CD4-positive, CD25-positive, alpha-beta regulatory T cell (primary cell): ENCODE data around the gene LRRC8B. TPM values are rescaled to one million over a fixed set of nuclear protein-coding genes. Genes with fewer than 3 reads are reported as not detected.
"Not testable (repeated sequence)": the region's sequence is repeated elsewhere in the genome, so short reads cannot be mapped to it uniquely, and the experiment has no call there.

ENCODE experiments used
- ATAC-seq, 2 donors: fragments of 150-1000 bp; cut with Tn5 transposase; one replicate each; pipeline ENCODE4 v1.10.0; 2021; ENCODE audit warnings: low read depth in 2 of 2, moderate number of reproducible peaks in 2 of 2, moderate library complexity in 1 of 2
- DNase-seq, 3 donors: peaks; one replicate each; pipeline versions ENCODE4 v3.0.0 to v3.0.0-alpha.2; 2012 to 2022; ENCODE audit warnings: mixed read lengths in 1 of 3
- H3K27ac ChIP-seq: one replicate; pipeline ENCODE4 v1.7.0; 2013; ENCODE audit warnings: mild to moderate bottlenecking, low read length; ENCODE audit not compliant: insufficient read depth, poor library complexity, severe bottlenecking
- H3K27me3 ChIP-seq: one replicate; pipeline ENCODE4 v1.7.0; 2013; ENCODE audit warnings: low read length; ENCODE audit not compliant: control insufficient read depth, insufficient read depth
- H3K36me3 ChIP-seq: one replicate; pipeline ENCODE4 v1.7.0; 2013; ENCODE audit warnings: mild to moderate bottlenecking, low read length, moderate library complexity; ENCODE audit not compliant: control insufficient read depth, insufficient read depth
- H3K4me1 ChIP-seq: 2 replicates; pipeline ENCODE4 v1.7.0; 2013; ENCODE audit warnings: mild to moderate bottlenecking, low read length; ENCODE audit not compliant: insufficient read depth, control insufficient read depth, poor library complexity, severe bottlenecking
- H3K4me3 ChIP-seq: one replicate; pipeline ENCODE4 v1.7.0; 2013; ENCODE audit warnings: low read depth, mild to moderate bottlenecking, low read length, moderate library complexity
- H3K9me3 ChIP-seq, 2 experiments: 1 replicate in 1 of 2; 2 replicates in 1 of 2; pipeline ENCODE4 v1.7.0; 2013; ENCODE audit warnings: low read length in 2 of 2, mild to moderate bottlenecking in 1 of 2, moderate library complexity in 1 of 2; ENCODE audit not compliant: control insufficient read depth in 2 of 2
- H3K27ac Mint-ChIP-seq, 3 donors: one replicate each; pipeline ENCODE4 v1.8.0; 2020 to 2022; ENCODE audit warnings: mild to moderate bottlenecking in 3 of 3, mixed read lengths in 3 of 3, moderate library complexity in 2 of 3
- H3K27me3 Mint-ChIP-seq: one replicate; pipeline ENCODE4 v1.8.0; 2022; ENCODE audit warnings: mild to moderate bottlenecking, mixed read lengths
- H3K36me3 Mint-ChIP-seq: one replicate; pipeline ENCODE4 v1.8.0; 2020; ENCODE audit warnings: mixed read lengths
- H3K4me1 Mint-ChIP-seq, 4 donors: one replicate each; pipeline ENCODE4 v1.8.0; 2020 to 2022; ENCODE audit warnings: mixed read lengths in 4 of 4, mild to moderate bottlenecking in 1 of 4
- H3K4me3 Mint-ChIP-seq, 4 donors: one replicate each; pipeline ENCODE4 v1.8.0; 2020 to 2022; ENCODE audit warnings: mild to moderate bottlenecking in 4 of 4, mixed read lengths in 4 of 4, moderate library complexity in 3 of 4
- H3K9me3 Mint-ChIP-seq, 7 donors: one replicate each; pipeline ENCODE4 v1.8.0; 2020 to 2022; ENCODE audit warnings: mixed read lengths in 7 of 7, mild to moderate bottlenecking in 3 of 7, moderate library complexity in 2 of 7
- polyA plus RNA-seq, 4 donors: library from polyadenylated mRNA; unstranded; fragments of 300-500 nt; fragmentation: Illumina TruSeq; gene quantifications; one replicate each; pipeline ENCODE4 v1.2.3, GENCODE V29; 2021
- total RNA-seq: library from RNA; stranded (reverse); gene quantifications from one replicate; pipeline ENCODE4 v1.2.3, GENCODE V29; 2022

LRRC8B gene
- total and polyA plus RNA-seq, 5 donors from 2014 or later = 8.9 to 20.4 (median 19.1) TPM

- DNase-seq = no peak
- Histone ChIP-seq H3K9me3 (no peaks in the 10 kb centered on the region), H3K4me1 (peaks cover 15% of the 10 kb centered on the region), H3K4me3 (no peak overlapping the region), H3K36me3 (peaks cover 5% of the 10 kb centered on the region), H3K27me3 (no peaks in the 10 kb centered on the region), H3K27ac (no peak overlapping the region)
- Mint-ChIP-seq H3K9me3 (no peaks in the 10 kb centered on the region), H3K27ac (peak overlapping the region in 2 of 3 donors; percentile 16 to 27), H3K36me3 (peaks cover 25% of the 10 kb centered on the region), H3K4me1 (peaks cover 46 to 58% (median 51%) of the 10 kb centered on the region in 4 donors), H3K27me3 (no peaks in the 10 kb centered on the region), H3K4me3 (peak overlapping the region in 1 of 4 donors; percentile 18)
- ATAC-seq = no peak
These were observed 64.9 kb downstream of the LRRC8B start for GRCh38 chr1:89589515-89589914.

GRCh38 chr1:89590341-89591080 is 65.9 kb downstream of the LRRC8B start:
- Mint-ChIP-seq H3K4me3 (peak overlapping the region in 1 of 4 donors; percentile 30), H3K27me3 (no peaks in the 10 kb centered on the region), H3K36me3 (peaks cover 21% of the 10 kb centered on the region), H3K9me3 (no peaks in the 10 kb centered on the region), H3K27ac (peak overlapping the region in 1 of 3 donors; percentile 78), H3K4me1 (peaks cover 44 to 64% (median 53%) of the 10 kb centered on the region in 4 donors)
- no peak for DNase-seq
- Histone ChIP-seq H3K27ac (no peak overlapping the region), H3K36me3 (peaks cover 2% of the 10 kb centered on the region), H3K9me3 (no peaks in the 10 kb centered on the region), H3K27me3 (no peaks in the 10 kb centered on the region), H3K4me1 (peaks cover 15% of the 10 kb centered on the region), H3K4me3 (no peak overlapping the region)
- ATAC-seq = no peak

DNA sequence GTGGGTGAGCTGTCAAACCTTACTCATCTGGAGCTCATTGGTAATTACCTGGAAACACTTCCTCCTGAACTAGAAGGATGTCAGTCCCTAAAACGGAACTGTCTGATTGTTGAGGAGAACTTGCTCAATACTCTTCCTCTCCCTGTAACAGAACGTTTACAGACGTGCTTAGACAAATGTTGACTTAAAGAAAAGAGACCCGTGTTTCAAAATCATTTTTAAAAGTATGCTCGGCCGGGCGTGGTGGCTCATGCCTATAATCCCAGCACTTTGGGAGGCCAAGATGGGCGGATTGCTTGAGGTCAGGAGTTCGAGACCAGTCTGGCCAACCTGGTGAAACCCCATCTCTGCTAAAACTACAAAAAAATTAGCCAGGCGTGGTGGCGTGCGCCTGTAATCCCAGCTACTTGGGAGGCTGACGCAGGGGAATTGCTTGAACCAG is 68.3 kb downstream of the LRRC8B start:
- peaks cover 15% of the 10 kb centered on the region for H3K4me1 ChIP-seq
- H3K4me3 ChIP-seq, H3K9me3 Mint-ChIP-seq, ATAC-seq, H3K9me3 ChIP-seq, H3K36me3 ChIP-seq, H3K27me3 ChIP-seq, H3K27ac ChIP-seq, H3K27ac Mint-ChIP-seq, H3K27me3 Mint-ChIP-seq: not testable (repeated sequence)
- Mint-ChIP-seq H3K4me3 (peak overlapping the region in 1 of 4 donors; percentile 29), H3K36me3 (peaks cover 11% of the 10 kb centered on the region), H3K4me1 (peaks cover 48 to 72% (median 55%) of the 10 kb centered on the region in 4 donors)
- peak in 1 of 3 donors; percentile 23 for DNase-seq

DNA sequence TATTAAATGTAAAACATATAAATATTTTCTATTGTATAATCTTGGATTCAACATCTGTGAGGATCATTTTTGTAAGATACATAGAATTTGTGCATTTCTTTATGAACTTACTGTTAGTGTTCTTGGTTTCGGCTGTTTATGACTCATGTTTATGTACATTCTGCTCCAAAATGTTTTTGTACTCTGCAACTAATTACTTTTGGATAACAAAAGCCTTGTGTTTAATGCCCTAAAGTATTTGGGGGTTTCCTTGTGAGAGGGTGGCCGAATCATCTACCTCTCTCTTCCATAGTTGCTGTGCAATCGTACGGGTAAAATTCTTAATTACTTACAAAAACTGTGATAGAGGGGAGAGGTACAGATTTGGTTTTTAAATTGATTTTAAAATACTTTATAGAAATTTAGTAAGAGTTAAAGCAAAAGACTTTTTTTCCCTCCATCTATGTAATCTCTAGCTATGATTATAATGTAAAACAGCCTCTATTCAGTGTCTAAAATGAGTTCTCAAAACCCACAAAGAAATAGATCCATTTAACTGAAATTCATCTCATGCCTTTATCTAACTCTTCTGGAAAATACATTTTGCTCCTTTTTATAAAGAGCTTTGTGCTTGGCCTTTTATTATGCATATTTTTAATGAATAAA is 69.6 kb downstream of the LRRC8B start:
- H3K9me3 ChIP-seq = no peaks in the 10 kb centered on the region
- no peak overlapping the region for H3K4me3 ChIP-seq
- peaks cover 21% of the 10 kb centered on the region for H3K4me1 ChIP-seq
- Mint-ChIP-seq H3K27ac (no peak overlapping the region), H3K4me1 (peaks cover 48 to 76% (median 57%) of the 10 kb centered on the region in 4 donors), H3K27me3 (no peaks in the 10 kb centered on the region), H3K36me3 (peaks cover 11% of the 10 kb centered on the region), H3K4me3 (no peak overlapping the region), H3K9me3 (no peaks in the 10 kb centered on the region)
- H3K27ac ChIP-seq = no peak overlapping the region
- DNase-seq (no peak), ATAC-seq (no peak)
- H3K27me3 ChIP-seq = no peaks in the 10 kb centered on the region
- no peaks in the 10 kb centered on the region for H3K36me3 ChIP-seq

DNA sequence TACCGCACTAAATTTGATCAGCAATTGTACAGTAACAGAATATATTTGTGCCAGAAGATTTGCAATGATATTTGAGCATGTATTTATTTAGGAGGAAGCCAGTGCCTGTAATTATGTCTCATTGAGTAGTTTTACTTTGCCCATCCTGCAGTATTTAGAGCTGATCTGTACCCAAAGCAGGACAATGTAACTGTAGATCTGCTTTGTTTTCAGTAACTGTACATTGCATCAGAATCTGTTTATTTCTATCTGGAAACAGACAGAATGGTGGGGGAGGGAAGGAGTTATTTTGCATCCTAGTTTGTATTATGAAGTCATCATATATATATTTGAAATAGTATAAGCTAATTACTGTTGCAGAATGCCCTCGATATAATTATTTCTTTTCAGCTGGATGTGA is 72.1 kb downstream of the LRRC8B start:
- Histone ChIP-seq H3K27me3 (no peaks in the 10 kb centered on the region), H3K4me3 (no peak overlapping the region), H3K27ac (no peak overlapping the region), H3K4me1 (peaks cover 16% of the 10 kb centered on the region), H3K9me3 (no peaks in the 10 kb centered on the region), H3K36me3 (no peaks in the 10 kb centered on the region)
- Mint-ChIP-seq H3K27ac (peak overlapping the region in 1 of 3 donors; percentile 2), H3K36me3 (peaks cover 11% of the 10 kb centered on the region), H3K27me3 (no peaks in the 10 kb centered on the region), H3K4me1 (peaks cover 34 to 76% (median 59%) of the 10 kb centered on the region in 4 donors), H3K9me3 (no peaks in the 10 kb centered on the region), H3K4me3 (no peak overlapping the region)
- ATAC-seq (no peak), DNase-seq (no peak)

DNA sequence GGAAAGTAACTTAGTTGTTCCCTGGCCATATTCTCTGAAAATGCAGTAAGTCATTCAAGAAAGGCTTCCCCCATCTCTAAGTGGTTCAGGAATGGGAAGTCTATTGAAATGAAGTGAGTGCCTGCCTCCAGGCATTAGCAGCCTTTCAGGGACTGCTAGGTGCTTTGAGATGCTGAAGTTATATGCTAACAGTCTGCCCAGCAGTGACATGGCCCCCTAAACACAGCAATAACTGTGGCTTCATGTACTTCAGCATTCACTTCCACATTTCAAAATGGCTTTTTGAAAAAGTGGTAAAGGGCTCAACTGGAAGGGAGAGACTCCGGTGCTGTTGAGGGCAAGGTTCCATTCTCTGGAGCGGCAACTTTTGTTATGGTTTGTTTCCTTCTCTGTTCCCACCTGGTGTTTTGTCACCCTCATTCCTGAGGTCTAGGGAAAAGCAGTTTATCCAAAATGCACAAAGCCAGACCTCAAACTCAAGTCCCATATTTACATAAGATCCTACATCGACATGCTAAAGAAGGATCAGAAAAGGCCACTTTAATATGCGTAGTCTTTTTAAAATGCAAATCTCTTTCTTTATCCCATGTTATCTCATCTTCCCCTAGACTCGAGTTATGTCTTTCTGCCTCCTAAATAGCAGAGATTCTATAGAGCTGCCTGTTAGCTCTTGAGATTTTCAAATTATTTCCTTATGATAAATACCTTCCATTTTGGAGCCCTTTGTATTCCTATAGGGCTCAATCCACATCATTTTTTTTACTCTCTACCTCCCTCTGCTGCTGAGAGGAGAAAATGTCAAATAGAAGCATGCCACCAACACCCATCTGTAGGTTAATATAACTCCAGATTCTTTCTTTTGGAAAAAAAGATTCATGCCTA is 74.1 kb downstream of the LRRC8B start:
- Histone ChIP-seq H3K4me1 (peaks cover 25% of the 10 kb centered on the region), H3K27ac (no peak overlapping the region), H3K36me3 (no peaks in the 10 kb centered on the region), H3K9me3 (no peaks in the 10 kb centered on the region), H3K27me3 (no peaks in the 10 kb centered on the region), H3K4me3 (peak overlapping the region; percentile 15)
- ATAC-seq (peak in 1 of 2 donors; percentile 41), DNase-seq (peak in 2 of 3 donors; percentile 37 to 41)
- H3K4me3 Mint-ChIP-seq = peak overlapping the region in 1 of 4 donors; percentile 4
- peaks cover 1% of the 10 kb centered on the region for H3K36me3 Mint-ChIP-seq
- H3K27me3 Mint-ChIP-seq = no peaks in the 10 kb centered on the region
- H3K27ac Mint-ChIP-seq = peak overlapping the region; percentile 29 to 82 (median 67)
- no peaks in the 10 kb centered on the region for H3K9me3 Mint-ChIP-seq
- peaks cover 23 to 75% (median 60%) of the 10 kb centered on the region in 4 donors for H3K4me1 Mint-ChIP-seq

- Mint-ChIP-seq H3K9me3 (no peaks in the 10 kb centered on the region), H3K4me1 (peaks cover 22 to 77% (median 58%) of the 10 kb centered on the region in 4 donors), H3K27me3 (no peaks in the 10 kb centered on the region), H3K27ac (peak overlapping the region; percentile 16 to 82 (median 29)), H3K36me3 (no peaks in the 10 kb centered on the region), H3K4me3 (peak overlapping the region in 1 of 4 donors; percentile 4)
- peak overlapping the region; percentile 15 for H3K4me3 ChIP-seq
- H3K27me3 ChIP-seq = no peaks in the 10 kb centered on the region
- DNase-seq (no peak), ATAC-seq (no peak)
- H3K36me3 ChIP-seq = no peaks in the 10 kb centered on the region
- H3K4me1 ChIP-seq = peaks cover 26% of the 10 kb centered on the region
- H3K9me3 ChIP-seq = no peaks in the 10 kb centered on the region
- no peak overlapping the region for H3K27ac ChIP-seq
These were observed 74.7 kb downstream of the LRRC8B start for GRCh38 chr1:89599332-89599630.
